Mesothelial cell of epicardium (in vitro differentiated cells): Measurements from ENCODE around the gene GABARAP. TPM values are rescaled to one million over a fixed set of nuclear protein-coding genes. Genes with fewer than 3 reads are reported as not detected.

ENCODE experiments used
- DNase-seq, 2 experiments: peaks; one replicate each; pipeline ENCODE4 v3.0.0; 2021; ENCODE audit warnings: low spot score in 2 of 2; ENCODE audit not compliant: unreplicated experiment in 2 of 2
- H3K27ac Mint-ChIP-seq: 2 replicates; pipeline ENCODE4 v1.8.0; 2021; ENCODE audit warnings: mixed read lengths
- H3K27me3 Mint-ChIP-seq: 2 replicates; pipeline ENCODE4 v1.8.0; 2021; ENCODE audit warnings: low read depth, mixed read lengths
- H3K36me3 Mint-ChIP-seq: 2 replicates; pipeline ENCODE4 v1.8.0; 2021; ENCODE audit warnings: mixed read lengths
- H3K4me1 Mint-ChIP-seq: 2 replicates; pipeline ENCODE4 v1.8.0; 2021; ENCODE audit warnings: mixed read lengths
- H3K4me3 Mint-ChIP-seq: 2 replicates; pipeline ENCODE4 v1.8.0; 2021; ENCODE audit warnings: mild to moderate bottlenecking, moderate library complexity, mixed read lengths
- H3K9me3 Mint-ChIP-seq: 2 replicates; pipeline ENCODE4 v1.8.0; 2021; ENCODE audit warnings: mixed read lengths
- total RNA-seq: library from RNA; stranded (reverse); gene quantifications from 3 replicates; pipeline ENCODE4 v1.2.1, GENCODE V29; 2021
- TF ChIP-seq, protein P1 (sequence below): fragments of 200-600 bp; sonication (generic); IDR thresholded peaks from one replicate; pipeline ENCODE4 v1.5.0; 2021; ENCODE audit warnings: antibody characterized with exemption; ENCODE audit not compliant: unreplicated experiment

The GABARAP gene
- total RNA-seq, 1 donor from 2014 or later, result 424 TPM

DNA sequence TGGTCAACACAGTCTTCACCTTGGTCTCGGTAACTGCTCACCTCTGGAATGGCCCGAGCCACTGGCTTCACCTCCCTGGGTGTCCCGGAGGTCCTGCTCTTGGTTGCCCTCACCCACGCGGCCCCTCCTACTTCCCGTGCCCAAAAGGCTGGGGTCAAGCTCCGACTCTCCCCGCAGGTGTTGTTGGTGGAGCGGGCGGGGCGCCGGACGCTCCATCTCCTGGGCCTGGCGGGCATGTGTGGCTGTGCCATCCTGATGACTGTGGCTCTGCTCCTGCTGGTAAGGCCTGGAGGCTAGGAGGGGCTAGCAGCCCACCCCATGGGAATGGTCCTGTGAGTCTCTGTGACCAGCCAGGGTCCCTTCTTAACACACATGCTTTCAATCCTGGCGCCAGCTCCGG lies 42.7 kb upstream of the GABARAP start:
- TF ChIP-seq, protein P1, sequence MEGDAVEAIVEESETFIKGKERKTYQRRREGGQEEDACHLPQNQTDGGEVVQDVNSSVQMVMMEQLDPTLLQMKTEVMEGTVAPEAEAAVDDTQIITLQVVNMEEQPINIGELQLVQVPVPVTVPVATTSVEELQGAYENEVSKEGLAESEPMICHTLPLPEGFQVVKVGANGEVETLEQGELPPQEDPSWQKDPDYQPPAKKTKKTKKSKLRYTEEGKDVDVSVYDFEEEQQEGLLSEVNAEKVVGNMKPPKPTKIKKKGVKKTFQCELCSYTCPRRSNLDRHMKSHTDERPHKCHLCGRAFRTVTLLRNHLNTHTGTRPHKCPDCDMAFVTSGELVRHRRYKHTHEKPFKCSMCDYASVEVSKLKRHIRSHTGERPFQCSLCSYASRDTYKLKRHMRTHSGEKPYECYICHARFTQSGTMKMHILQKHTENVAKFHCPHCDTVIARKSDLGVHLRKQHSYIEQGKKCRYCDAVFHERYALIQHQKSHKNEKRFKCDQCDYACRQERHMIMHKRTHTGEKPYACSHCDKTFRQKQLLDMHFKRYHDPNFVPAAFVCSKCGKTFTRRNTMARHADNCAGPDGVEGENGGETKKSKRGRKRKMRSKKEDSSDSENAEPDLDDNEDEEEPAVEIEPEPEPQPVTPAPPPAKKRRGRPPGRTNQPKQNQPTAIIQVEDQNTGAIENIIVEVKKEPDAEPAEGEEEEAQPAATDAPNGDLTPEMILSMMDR, result no peak
- H3K27me3 Mint-ChIP-seq, result peaks cover 40% of the 10 kb centered on the region
- H3K27ac Mint-ChIP-seq, result no peak overlapping the region
- H3K4me1 Mint-ChIP-seq, result peaks cover 15% of the 10 kb centered on the region
- no peaks in the 10 kb centered on the region for H3K9me3 Mint-ChIP-seq
- no peak for DNase-seq
- H3K4me3 Mint-ChIP-seq, result no peak overlapping the region
- H3K36me3 Mint-ChIP-seq, result no peaks in the 10 kb centered on the region

DNA sequence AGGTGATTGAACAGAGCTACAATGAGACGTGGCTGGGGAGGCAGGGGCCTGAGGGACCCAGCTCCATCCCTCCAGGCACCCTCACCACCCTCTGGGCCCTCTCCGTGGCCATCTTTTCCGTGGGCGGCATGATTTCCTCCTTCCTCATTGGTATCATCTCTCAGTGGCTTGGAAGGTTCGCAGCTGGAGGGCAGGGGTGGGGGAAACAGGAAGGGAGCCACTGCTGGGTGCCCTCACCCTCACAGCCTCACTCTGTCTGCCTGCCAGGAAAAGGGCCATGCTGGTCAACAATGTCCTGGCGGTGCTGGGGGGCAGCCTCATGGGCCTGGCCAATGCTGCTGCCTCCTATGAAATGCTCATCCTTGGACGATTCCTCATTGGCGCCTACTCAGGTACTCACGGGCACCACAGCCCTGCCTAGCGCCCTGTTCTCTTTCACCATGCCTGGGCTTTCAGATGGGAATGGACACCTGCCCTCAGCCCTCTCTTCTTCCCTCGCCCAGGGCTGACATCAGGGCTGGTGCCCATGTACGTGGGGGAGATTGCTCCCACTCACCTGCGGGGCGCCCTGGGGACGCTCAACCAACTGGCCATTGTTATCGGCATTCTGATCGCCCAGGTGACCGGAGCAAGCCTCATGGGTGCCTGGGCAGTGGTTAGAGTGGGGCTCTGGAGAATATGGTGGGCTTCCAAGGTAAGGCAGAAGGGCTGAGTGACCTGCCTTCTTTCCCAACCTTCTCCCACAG lies 41.4 kb upstream of the GABARAP start:
- no peak overlapping the region for H3K4me3 Mint-ChIP-seq
- TF ChIP-seq, protein P1, result no peak
- peaks cover 15% of the 10 kb centered on the region for H3K4me1 Mint-ChIP-seq
- H3K27ac Mint-ChIP-seq, result no peak overlapping the region
- H3K36me3 Mint-ChIP-seq, result no peaks in the 10 kb centered on the region
- peaks cover 39% of the 10 kb centered on the region for H3K27me3 Mint-ChIP-seq
- no peak for DNase-seq
- no peaks in the 10 kb centered on the region for H3K9me3 Mint-ChIP-seq

DNA sequence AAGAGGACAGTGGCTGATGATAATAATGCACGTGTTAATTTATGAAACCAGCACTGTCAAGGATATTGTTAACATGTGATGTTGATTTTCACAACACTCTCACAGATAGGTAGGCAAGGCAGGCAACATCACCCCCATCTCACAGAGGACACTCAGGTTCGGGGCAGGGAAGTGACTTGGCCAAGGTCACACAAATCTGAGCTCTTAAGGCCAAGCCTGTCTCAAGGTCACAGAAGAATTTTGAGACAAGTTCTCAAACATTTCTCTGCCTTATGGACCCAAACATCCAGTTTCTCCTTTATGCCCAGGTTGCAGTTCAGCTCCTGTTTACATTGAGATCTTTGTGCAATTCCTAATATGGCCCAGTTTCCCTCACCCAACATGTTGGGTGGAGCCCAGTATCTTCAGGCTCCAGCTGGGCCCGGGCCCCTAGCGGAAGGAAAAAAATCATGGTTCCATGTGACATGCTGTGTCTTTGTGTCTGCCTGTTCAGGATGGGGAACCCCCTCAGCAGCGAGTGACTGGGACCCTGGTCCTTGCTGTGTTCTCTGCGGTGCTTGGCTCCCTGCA lies 40.6 kb upstream of the GABARAP start:
- TF ChIP-seq, protein P1, result no peak
- no peaks in the 10 kb centered on the region for H3K9me3 Mint-ChIP-seq
- H3K4me3 Mint-ChIP-seq, result peak overlapping the region; percentile 73
- no peak for DNase-seq
- no peaks in the 10 kb centered on the region for H3K36me3 Mint-ChIP-seq
- H3K27me3 Mint-ChIP-seq, result peaks cover 31% of the 10 kb centered on the region
- H3K4me1 Mint-ChIP-seq, result peaks cover 15% of the 10 kb centered on the region
- H3K27ac Mint-ChIP-seq, result no peak overlapping the region

DNA sequence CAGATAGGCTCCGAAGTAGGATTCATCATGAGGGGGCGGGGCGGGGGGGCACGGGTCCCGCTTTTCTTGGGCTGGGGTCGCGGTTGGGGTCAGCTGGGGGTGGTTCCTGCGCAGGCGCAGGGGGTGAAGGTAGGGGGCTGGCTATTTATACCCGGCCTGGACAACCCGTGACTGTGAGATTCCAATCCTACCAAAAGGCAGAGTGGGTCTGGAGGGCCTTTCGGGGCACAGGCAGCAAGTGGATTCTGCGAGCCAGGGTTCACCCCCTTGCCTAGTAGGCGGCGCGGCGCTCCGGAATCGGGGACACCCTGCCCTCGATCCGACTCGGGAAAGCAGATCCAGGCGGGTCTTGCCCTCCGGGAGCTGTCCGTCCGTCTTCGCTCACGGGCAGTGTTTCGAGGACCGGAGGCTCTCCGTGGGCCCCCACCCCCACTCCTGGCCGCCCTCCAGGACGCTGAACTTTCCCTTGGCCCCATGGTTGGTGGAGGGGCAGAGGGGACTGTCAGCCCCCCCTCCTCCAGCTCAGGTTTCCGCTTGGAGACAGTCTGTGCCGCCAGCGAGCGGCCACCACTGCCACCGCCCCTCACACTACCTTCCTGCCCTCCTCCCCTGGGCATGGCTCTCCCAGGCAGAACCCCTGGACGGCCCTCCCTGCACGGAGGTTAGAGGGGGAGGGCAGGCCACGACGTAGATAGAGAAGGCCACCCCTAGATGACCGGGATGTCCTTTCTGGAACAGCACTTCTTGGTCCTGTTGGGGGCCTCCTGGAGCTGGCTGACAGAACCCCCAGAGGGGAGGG lies 39.9 kb upstream of the GABARAP start:
- no peaks in the 10 kb centered on the region for H3K9me3 Mint-ChIP-seq
- peak overlapping the region; percentile 73 for H3K4me3 Mint-ChIP-seq
- H3K27me3 Mint-ChIP-seq, result peaks cover 28% of the 10 kb centered on the region
- no peaks in the 10 kb centered on the region for H3K36me3 Mint-ChIP-seq
- no peak overlapping the region for H3K27ac Mint-ChIP-seq
- DNase-seq, result no peak
- TF ChIP-seq, protein P1, result no peak
- H3K4me1 Mint-ChIP-seq, result peaks cover 15% of the 10 kb centered on the region

DNA sequence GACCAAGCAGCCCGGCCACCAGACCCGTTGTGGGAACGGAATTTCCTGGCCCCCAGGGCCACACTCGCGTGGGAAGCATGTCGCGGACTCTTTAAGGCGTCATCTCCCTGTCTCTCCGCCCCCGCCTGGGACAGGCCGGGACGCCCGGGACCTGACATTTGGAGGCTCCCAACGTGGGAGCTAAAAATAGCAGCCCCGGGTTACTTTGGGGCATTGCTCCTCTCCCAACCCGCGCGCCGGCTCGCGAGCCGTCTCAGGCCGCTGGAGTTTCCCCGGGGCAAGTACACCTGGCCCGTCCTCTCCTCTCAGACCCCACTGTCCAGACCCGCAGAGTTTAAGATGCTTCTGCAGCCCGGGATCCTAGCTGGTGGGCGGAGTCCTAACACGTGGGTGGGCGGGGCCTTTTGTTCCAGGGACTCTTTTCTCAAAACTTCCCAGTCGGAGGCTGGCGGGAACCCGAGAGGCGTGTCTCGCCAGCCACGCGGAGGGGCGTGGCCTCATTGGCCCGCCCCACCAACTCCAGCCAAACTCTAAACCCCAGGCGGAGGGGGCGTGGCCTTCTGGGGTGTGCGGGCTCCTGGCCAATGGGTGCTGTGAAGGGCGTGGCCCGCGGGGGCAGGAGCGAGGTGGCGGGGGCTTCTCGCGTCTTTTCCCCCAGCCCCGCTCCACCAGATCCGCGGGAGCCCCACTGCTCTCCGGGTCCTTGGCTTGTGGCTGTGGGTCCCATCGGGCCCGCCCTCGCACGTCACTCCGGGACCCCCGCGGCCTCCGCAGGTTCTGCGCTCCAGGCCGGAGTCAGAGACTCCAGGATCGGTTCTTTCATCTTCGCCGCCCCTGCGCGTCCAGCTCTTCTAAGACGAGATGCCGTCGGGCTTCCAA lies 39.1 kb upstream of the GABARAP start, which contains the start of gene SLC2A4:
TSS of gene SLC2A4 (plus strand) at position 645 of the 879 bp plus-strand sequence. CDS start at position 862, 217 bp downstream.
- Mint-ChIP-seq H3K27me3 (peaks cover 25% of the 10 kb centered on the region), H3K27ac (peak within 1 kb of the TSS; percentile 75), H3K9me3 (no peaks in the 10 kb centered on the region), H3K36me3 (no peaks in the 10 kb centered on the region), H3K4me1 (peaks cover 15% of the 10 kb centered on the region), H3K4me3 (peak within 1 kb of the TSS; percentile 73)
- TF ChIP-seq, protein P1, result no peak
- DNase-seq, result peak; percentile 90 to 95
